SU-DHL-6 (cell line): ENCODE measurements around the gene B3GALT6.

Source experiments
- H2AFZ ChIP-seq: fragments of 200-600 bp; sonication (generic); 2 replicates; pipeline ENCODE4 v1.6.1; 2014; ENCODE audit warnings: low read depth, mild to moderate bottlenecking, moderate library complexity, mixed read lengths, antibody characterized with exemption, low read length; ENCODE audit not compliant: severe bottlenecking
- H3F3A ChIP-seq: fragments of 200-600 bp; shearing (Covaris generic); 2 replicates; pipeline ENCODE4 v1.6.0; 2016; ENCODE audit warnings: antibody characterized with exemption, mild to moderate bottlenecking; ENCODE audit not compliant: insufficient read depth
- H3K27ac ChIP-seq: fragments of 200-600 bp; sonication (generic); 2 replicates; pipeline ENCODE4 v1.5.1; 2016; ENCODE audit warnings: low read depth, mild to moderate bottlenecking, low read length, moderate library complexity, mixed read lengths
- H3K27me3 ChIP-seq: fragments of 200-600 bp; sonication (generic), shearing (Covaris generic); 2 replicates; pipeline ENCODE4 v1.6.0; 2014; ENCODE audit warnings: mild to moderate bottlenecking, low read length
- H3K36me3 ChIP-seq: fragments of 200-600 bp; sonication (generic); 2 replicates; pipeline ENCODE4 v1.6.1; 2014; ENCODE audit warnings: mild to moderate bottlenecking, low read length, mixed read lengths
- H3K4me2 ChIP-seq: fragments of 300-600, 200-600 bp; shearing (Covaris generic), sonication (generic); 2 replicates; pipeline ENCODE4 v1.6.0; 2014; ENCODE audit warnings: low read length, low read depth, mild to moderate bottlenecking; ENCODE audit not compliant: poor library complexity, severe bottlenecking
- H3K4me3 ChIP-seq: fragments of 200-600 bp; sonication (generic); 2 replicates; pipeline ENCODE4 v1.5.1; 2014; ENCODE audit warnings: antibody characterized with exemption, low read length, mild to moderate bottlenecking, mixed read lengths; ENCODE audit not compliant: insufficient read depth, poor library complexity, severe bottlenecking
- H3K79me2 ChIP-seq: fragments of 200-600 bp; sonication (generic); 2 replicates; pipeline ENCODE4 v1.6.1; 2014; ENCODE audit warnings: mild to moderate bottlenecking, low read length, moderate library complexity; ENCODE audit not compliant: insufficient read depth
- H3K9ac ChIP-seq: fragments of 200-600 bp; sonication (generic); 2 replicates; pipeline ENCODE4 v1.7.0; 2014; ENCODE audit warnings: mild to moderate bottlenecking, low read length
- H3K9me2 ChIP-seq: fragments of 200-600 bp; sonication (generic); replicated peaks from 2 replicates; pipeline ENCODE4 v1.6.1; 2014; ENCODE audit warnings: low read length; ENCODE audit not compliant: insufficient read depth
- H3K9me3 ChIP-seq: fragments of 200-600 bp; sonication (generic); 2 replicates; pipeline ENCODE4 v1.6.1; 2014; ENCODE audit warnings: low read length, mixed read lengths; ENCODE audit not compliant: insufficient read depth
- H4K20me1 ChIP-seq: fragments of 200-600 bp; sonication (generic); 2 replicates; pipeline ENCODE4 v1.6.1; 2014; ENCODE audit warnings: low read depth, mild to moderate bottlenecking, antibody characterized with exemption, low read length, moderate library complexity, mixed read lengths
- CTCF ChIP-seq: fragments of 200-600 bp; sonication (generic); IDR thresholded peaks from one replicate; pipeline ENCODE4 v1.5.1; 2017; ENCODE audit warnings: antibody characterized with exemption, mild to moderate bottlenecking, low read length, moderate library complexity; ENCODE audit not compliant: insufficient read depth, poor library complexity, severe bottlenecking
- EZH2phosphoT487 ChIP-seq: fragments of 200-600 bp; sonication (generic), shearing (Covaris generic); conservative IDR thresholded peaks from 2 replicates; pipeline ENCODE4 v1.6.1; 2018; ENCODE audit warnings: mild to moderate bottlenecking, antibody characterized with exemption, low read length, moderate library complexity, mixed read lengths

B3GALT6 gene

GRCh38 chr1:1196431-1197187 is 35.4 kb upstream of the B3GALT6 start:
- H2AFZ ChIP-seq, result no peak overlapping the region
- H3K9me2 ChIP-seq, result no peaks in the 10 kb centered on the region
- no peaks in the 10 kb centered on the region for H4K20me1 ChIP-seq
- H3K4me3 ChIP-seq, result no peak overlapping the region
- no peak overlapping the region for H3K27ac ChIP-seq
- no peak overlapping the region for H3K9ac ChIP-seq
- TF ChIP-seq CTCF (no peak), EZH2phosphoT487 (no peak)
- no peaks in the 10 kb centered on the region for H3K27me3 ChIP-seq
- no peaks in the 10 kb centered on the region for H3K36me3 ChIP-seq
- no peaks in the 10 kb centered on the region for H3K9me3 ChIP-seq
- no peak overlapping the region for H3K4me2 ChIP-seq
- no peaks in the 10 kb centered on the region for H3F3A ChIP-seq
- no peaks in the 10 kb centered on the region for H3K79me2 ChIP-seq

- no peak for TF ChIP-seq CTCF
- no peak for TF ChIP-seq EZH2phosphoT487
- Histone ChIP-seq H3K79me2 (no peaks in the 10 kb centered on the region), H2AFZ (no peak overlapping the region), H3K9ac (no peak overlapping the region), H3K36me3 (no peaks in the 10 kb centered on the region), H3K9me2 (no peaks in the 10 kb centered on the region), H3K27ac (no peak overlapping the region), H4K20me1 (no peaks in the 10 kb centered on the region), H3K4me2 (no peak overlapping the region), H3K9me3 (no peaks in the 10 kb centered on the region), H3K4me3 (no peak overlapping the region), H3K27me3 (no peaks in the 10 kb centered on the region), H3F3A (no peaks in the 10 kb centered on the region)
These were observed 34.9 kb upstream of the B3GALT6 start for GRCh38 chr1:1197188-1197500.

- Histone ChIP-seq H3K9me2 (no peaks in the 10 kb centered on the region), H3F3A (no peaks in the 10 kb centered on the region), H3K9ac (no peak overlapping the region), H3K79me2 (no peaks in the 10 kb centered on the region), H3K4me3 (no peak overlapping the region), H4K20me1 (no peaks in the 10 kb centered on the region), H3K27me3 (no peaks in the 10 kb centered on the region), H2AFZ (no peak overlapping the region), H3K36me3 (no peaks in the 10 kb centered on the region), H3K4me2 (no peak overlapping the region), H3K27ac (no peak overlapping the region), H3K9me3 (no peaks in the 10 kb centered on the region)
- TF ChIP-seq CTCF, result no peak
- TF ChIP-seq EZH2phosphoT487, result no peak
These were observed 34.2 kb upstream of the B3GALT6 start for GRCh38 chr1:1197551-1198422.
